CD14-positive monocyte (primary cell): ENCODE measurements around the gene HOXD10. TPM values are rescaled to one million over a fixed set of nuclear protein-coding genes. Genes with fewer than 3 reads are reported as not detected.

Source experiments
- DNase-seq, 3 donors: peaks; one replicate each; pipeline ENCODE4 v3.0.0-alpha.2; 2011 to 2022
- H2AFZ ChIP-seq: 2 replicates; pipeline ENCODE4 v1.6.0; 2012; ENCODE audit warnings: mild to moderate bottlenecking, low read depth, low read length, inconsistent platforms; ENCODE audit not compliant: insufficient read depth, poor library complexity, severe bottlenecking
- H3K27ac ChIP-seq, 2 donors: 1 replicate in 1 of 2; 2 replicates in 1 of 2; pipeline ENCODE4 v1.5.1; 2012 to 2013; ENCODE audit warnings: low read length in 2 of 2, control low read depth in 1 of 2, inconsistent platforms in 1 of 2, low read depth in 1 of 2, mild to moderate bottlenecking in 1 of 2
- H3K27me3 ChIP-seq, 2 donors: one replicate each; pipeline versions ENCODE4 v1.6.0 to v1.6.1; 2011 to 2013; ENCODE audit warnings: low read length in 2 of 2; ENCODE audit not compliant: control insufficient read depth in 2 of 2, insufficient read depth in 2 of 2
- H3K36me3 ChIP-seq, 2 donors: replicated peaks in 1 of 2; 1 replicate in 1 of 2; 2 replicates in 1 of 2; pipeline versions ENCODE4 v1.5.1 to v1.6.1; 2012 to 2013; ENCODE audit warnings: low read length in 2 of 2, control low read depth in 1 of 2, inconsistent platforms in 1 of 2, mild to moderate bottlenecking in 1 of 2; ENCODE audit not compliant: insufficient read depth in 2 of 2, control insufficient read depth in 1 of 2
- H3K4me1 ChIP-seq, 2 donors: 1 replicate in 1 of 2; 2 replicates in 1 of 2; pipeline versions ENCODE4 v1.5.1 to v1.6.1; 2012 to 2013; ENCODE audit warnings: low read length in 2 of 2, control low read depth in 1 of 2, inconsistent platforms in 1 of 2, mild to moderate bottlenecking in 1 of 2, moderate library complexity in 1 of 2; ENCODE audit not compliant: insufficient read depth in 2 of 2, control insufficient read depth in 1 of 2
- H3K4me2 ChIP-seq: replicated peaks from 2 replicates; pipeline ENCODE3; 2012; ENCODE audit warnings: low read length, moderate library complexity, mild to moderate bottlenecking; ENCODE audit not compliant: poor library complexity, severe bottlenecking; ENCODE audit errors: extremely low read depth
- H3K4me3 ChIP-seq, 3 experiments: fragments of 200-600 bp in 1 of 3; sonication (generic) in 1 of 3; replicated peaks in 1 of 3; 1 replicate in 2 of 3; 2 replicates in 1 of 3; pipeline ENCODE4 v1.5.1; 2011 to 2013; ENCODE audit warnings: low read length in 3 of 3, mild to moderate bottlenecking in 3 of 3, control low read depth in 2 of 3, low read depth in 2 of 3, inconsistent platforms in 1 of 3, moderate library complexity in 1 of 3
- H3K79me2 ChIP-seq: 2 replicates; pipeline ENCODE4 v1.6.0; 2012; ENCODE audit warnings: mild to moderate bottlenecking, control low read depth, inconsistent platforms, low read length, moderate library complexity; ENCODE audit not compliant: insufficient read depth
- H3K9ac ChIP-seq: 2 replicates; pipeline ENCODE4 v1.6.0; 2017; ENCODE audit warnings: low read length, mild to moderate bottlenecking; ENCODE audit not compliant: insufficient read depth, poor library complexity, severe bottlenecking
- H3K9me3 ChIP-seq, 2 donors: replicated peaks in 1 of 2; 1 replicate in 1 of 2; 2 replicates in 1 of 2; pipeline versions ENCODE4 v1.5.1 to v1.6.1; 2012 to 2013; ENCODE audit warnings: low read length in 2 of 2, control low read depth in 1 of 2; ENCODE audit not compliant: control insufficient read depth in 1 of 2, insufficient read depth in 1 of 2
- H4K20me1 ChIP-seq: 2 replicates; pipeline ENCODE4 v1.6.0; 2012; ENCODE audit warnings: mild to moderate bottlenecking, low read length, control low read depth, moderate library complexity; ENCODE audit not compliant: insufficient read depth
- H3K27ac Mint-ChIP-seq, 7 donors: one replicate each; pipeline ENCODE4 v1.8.0; 2020; ENCODE audit warnings: mild to moderate bottlenecking in 7 of 7, mixed read lengths in 7 of 7, moderate library complexity in 6 of 7, inconsistent platforms in 2 of 7
- H3K27me3 Mint-ChIP-seq, 3 donors: one replicate each; pipeline ENCODE4 v1.8.0; 2021 to 2022; ENCODE audit warnings: low read depth in 3 of 3, mild to moderate bottlenecking in 3 of 3, mixed read lengths in 3 of 3, moderate library complexity in 3 of 3, inconsistent platforms in 1 of 3
- H3K36me3 Mint-ChIP-seq, 2 donors: one replicate each; pipeline ENCODE4 v1.8.0; 2020; ENCODE audit warnings: mixed read lengths in 2 of 2, inconsistent platforms in 1 of 2, mild to moderate bottlenecking in 1 of 2
- H3K4me1 Mint-ChIP-seq: one replicate; pipeline ENCODE4 v1.8.0; 2020; ENCODE audit warnings: mild to moderate bottlenecking, mixed read lengths
- H3K4me3 Mint-ChIP-seq, 2 donors: one replicate each; pipeline ENCODE4 v1.8.0; 2020; ENCODE audit warnings: mild to moderate bottlenecking in 2 of 2, mixed read lengths in 2 of 2, moderate library complexity in 1 of 2
- H3K9me3 Mint-ChIP-seq, 7 donors: one replicate each; pipeline ENCODE4 v1.8.0; 2020 to 2022; ENCODE audit warnings: mixed read lengths in 7 of 7, mild to moderate bottlenecking in 6 of 7, moderate library complexity in 6 of 7, inconsistent platforms in 2 of 7
- CTCF ChIP-seq: fragments of 200-600 bp; IDR thresholded peaks from one replicate; pipeline ENCODE4 v1.8.0; 2022; ENCODE audit warnings: antibody characterized with exemption, mild to moderate bottlenecking
- WGBS: methylation state at CpG from one replicate; pipeline ENCODE4 v1.1.5; 2013; ENCODE audit warnings: missing lambda C conversion rate; ENCODE audit not compliant: insufficient coverage; 5-methylcytosine and 5-hydroxymethylcytosine counted together
- intact Hi-C, 2 donors: fragments of 100-400 bp; cut with micrococcal nuclease; formaldehyde crosslinking; loops; one replicate each; pipeline versions ENCODE4 v1.15.0 to v1.15.1; 2023
- polyA plus RNA-seq, 3 donors: library from polyadenylated mRNA; depleted of rRNA in 1 of 3; unstranded in 2 of 3; stranded (reverse) in 1 of 3; fragments of 300-500 nt in 2 of 3; fragments of >200 nt in 1 of 3; fragmentation: Illumina TruSeq in 2 of 3; gene quantifications; 1 replicate in 2 of 3; 2 replicates in 1 of 3; pipeline ENCODE4 v1.2.3, GENCODE V29; 2012 to 2021

The HOXD10 gene
- polyA plus RNA-seq, 3 donors, result not detected

GRCh38 chr2:176135035-176135440, 18.5 kb downstream of the HOXD10 start:
- H3K27ac ChIP-seq, result no peak overlapping the region
- H3K9me3 ChIP-seq, result peaks cover 3 to 62% of the 10 kb centered on the region in 2 donors
- H3K27me3 ChIP-seq, result peaks cover 95% of the 10 kb centered on the region in 2 donors
- TF ChIP-seq CTCF, result no peak
- peaks cover 91 to 99% (median 92%) of the 10 kb centered on the region in 3 donors for H3K27me3 Mint-ChIP-seq
- H3K9me3 Mint-ChIP-seq, result peaks cover 0 to 45% (median 28%) of the 10 kb centered on the region in 7 donors
- H3K27ac Mint-ChIP-seq, result no peak overlapping the region
- no peaks in the 10 kb centered on the region for H4K20me1 ChIP-seq
- H3K9ac ChIP-seq, result no peak overlapping the region
- DNase-seq, result no peak
- H2AFZ ChIP-seq, result no peak overlapping the region
- intact Hi-C loops, result no loop called here
- peak overlapping the region in 1 of 2 donors; percentile 88 for H3K4me3 Mint-ChIP-seq
- peaks cover 37% of the 10 kb centered on the region for H3K4me1 Mint-ChIP-seq
- no peak overlapping the region for H3K4me2 ChIP-seq
- peaks cover 0 to 19% of the 10 kb centered on the region in 2 donors for H3K36me3 Mint-ChIP-seq
- H3K79me2 ChIP-seq, result no peaks in the 10 kb centered on the region
- H3K36me3 ChIP-seq, result no peaks in the 10 kb centered on the region
- H3K4me3 ChIP-seq, result no peak overlapping the region
- H3K4me1 ChIP-seq, result peaks cover 16 to 28% of the 10 kb centered on the region in 2 donors

GRCh38 chr2:176136374-176137251, 20.0 kb downstream of the HOXD10 start:
- Histone ChIP-seq H3K4me2 (peak overlapping the region; percentile 30), H3K79me2 (no peaks in the 10 kb centered on the region), H3K4me3 (peak overlapping the region in 1 of 3 experiments; percentile 42), H3K4me1 (peaks cover 21 to 27% of the 10 kb centered on the region in 2 donors), H4K20me1 (no peaks in the 10 kb centered on the region), H3K36me3 (no peaks in the 10 kb centered on the region), H3K27ac (no peak overlapping the region), H3K27me3 (peaks cover 99% of the 10 kb centered on the region in 2 donors), H3K9me3 (peaks cover 7 to 58% of the 10 kb centered on the region in 2 donors), H3K9ac (no peak overlapping the region), H2AFZ (peak overlapping the region; percentile 23)
- Mint-ChIP-seq H3K9me3 (peaks cover 0 to 39% (median 31%) of the 10 kb centered on the region in 7 donors), H3K27me3 (peaks cover 94 to 100% (median 96%) of the 10 kb centered on the region in 3 donors), H3K27ac (no peak overlapping the region), H3K36me3 (peaks cover 0 to 10% of the 10 kb centered on the region in 2 donors), H3K4me3 (peak overlapping the region; percentile 55 to 88), H3K4me1 (peaks cover 38% of the 10 kb centered on the region)
- 3% methylated on average over 56 of the region's 71 CpGs for WGBS
- no peak for DNase-seq
- intact Hi-C loops, result no loop called here
- no peak for TF ChIP-seq CTCF
